Activated CD4-positive, alpha-beta T cell treated with anti-CD3 and anti-CD28 coated beads, Interleukin-2, Interleukin-4, amounts not matched to agents 100 ng/mL and 50 ng/mL, durations not matched to agents 16 hours and 8 hours (primary cell): ENCODE measurements around the gene CAPN13.

Source experiments
- DNase-seq: peaks from one replicate; pipeline ENCODE4 v3.0.0-alpha.2; 2020; ENCODE audit warnings: low spot score

CAPN13 gene, protein sequence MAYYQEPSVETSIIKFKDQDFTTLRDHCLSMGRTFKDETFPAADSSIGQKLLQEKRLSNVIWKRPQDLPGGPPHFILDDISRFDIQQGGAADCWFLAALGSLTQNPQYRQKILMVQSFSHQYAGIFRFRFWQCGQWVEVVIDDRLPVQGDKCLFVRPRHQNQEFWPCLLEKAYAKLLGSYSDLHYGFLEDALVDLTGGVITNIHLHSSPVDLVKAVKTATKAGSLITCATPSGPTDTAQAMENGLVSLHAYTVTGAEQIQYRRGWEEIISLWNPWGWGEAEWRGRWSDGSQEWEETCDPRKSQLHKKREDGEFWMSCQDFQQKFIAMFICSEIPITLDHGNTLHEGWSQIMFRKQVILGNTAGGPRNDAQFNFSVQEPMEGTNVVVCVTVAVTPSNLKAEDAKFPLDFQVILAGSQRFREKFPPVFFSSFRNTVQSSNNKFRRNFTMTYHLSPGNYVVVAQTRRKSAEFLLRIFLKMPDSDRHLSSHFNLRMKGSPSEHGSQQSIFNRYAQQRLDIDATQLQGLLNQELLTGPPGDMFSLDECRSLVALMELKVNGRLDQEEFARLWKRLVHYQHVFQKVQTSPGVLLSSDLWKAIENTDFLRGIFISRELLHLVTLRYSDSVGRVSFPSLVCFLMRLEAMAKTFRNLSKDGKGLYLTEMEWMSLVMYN

DNA sequence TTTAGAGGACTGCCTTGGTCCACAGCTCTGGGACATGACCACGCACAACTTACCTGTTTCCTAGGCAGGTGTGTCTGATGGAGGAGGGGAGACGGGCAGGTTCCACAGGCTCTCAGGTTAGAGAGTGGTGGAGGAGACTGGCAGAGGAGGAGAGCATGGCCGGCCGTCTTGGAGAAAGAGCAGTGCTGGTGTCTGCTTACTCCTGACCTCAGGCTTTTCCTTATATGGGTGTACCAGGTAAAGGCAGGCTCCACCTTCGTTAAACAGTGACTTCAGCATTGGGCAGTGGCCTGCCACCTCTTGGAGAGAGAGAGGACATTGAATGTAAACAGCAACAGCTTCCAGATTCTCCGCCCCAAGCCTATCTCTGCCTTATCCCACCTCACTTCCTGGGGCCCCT, at the start of gene CAPN13:
Gene CAPN13, minus strand, starts transcription at position 198 of the 400 bp plus-strand sequence. CDS start 20,121 bp downstream, outside the sequence.
- DNase-seq: no peak

DNA sequence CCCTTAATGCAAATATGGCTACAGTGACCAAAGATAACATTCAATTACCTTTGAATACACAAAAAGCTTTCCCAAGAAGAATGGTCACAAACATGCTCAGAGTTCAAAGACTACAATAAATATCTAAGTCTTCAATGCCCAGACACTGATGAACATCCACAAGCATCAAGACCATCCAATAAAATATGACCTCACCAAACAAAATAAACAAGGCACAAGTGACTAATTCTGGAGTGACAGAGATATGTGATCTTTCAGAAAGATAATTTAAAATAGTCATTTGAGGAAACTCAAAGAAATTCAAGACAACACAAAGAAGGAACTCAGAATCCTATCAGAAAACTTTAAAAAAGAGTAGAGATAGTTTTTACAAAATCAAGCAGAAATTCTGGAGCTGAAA, 40.6 kb upstream of the CAPN13 start:
- no peak for DNase-seq

DNA sequence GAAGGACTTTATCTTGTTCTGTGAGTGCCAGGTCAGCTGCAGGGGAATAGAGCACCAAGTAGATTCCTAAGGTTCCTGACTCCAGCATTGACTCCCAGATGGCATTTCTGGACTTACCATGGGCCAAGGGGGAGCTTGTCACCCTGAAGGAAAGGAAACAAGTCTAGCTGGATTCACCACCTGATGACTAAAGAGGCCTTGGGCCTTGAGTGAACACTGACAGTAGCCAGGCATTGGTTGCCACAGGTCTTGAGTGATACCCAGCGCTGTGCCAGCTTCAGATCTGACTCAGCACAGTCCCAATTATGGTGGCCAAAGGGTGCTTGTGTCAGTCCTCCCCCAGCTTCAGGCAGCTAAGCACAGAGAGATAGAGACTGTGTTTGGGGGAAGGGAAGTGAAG, 40.1 kb upstream of the CAPN13 start:
- no peak for DNase-seq

DNA sequence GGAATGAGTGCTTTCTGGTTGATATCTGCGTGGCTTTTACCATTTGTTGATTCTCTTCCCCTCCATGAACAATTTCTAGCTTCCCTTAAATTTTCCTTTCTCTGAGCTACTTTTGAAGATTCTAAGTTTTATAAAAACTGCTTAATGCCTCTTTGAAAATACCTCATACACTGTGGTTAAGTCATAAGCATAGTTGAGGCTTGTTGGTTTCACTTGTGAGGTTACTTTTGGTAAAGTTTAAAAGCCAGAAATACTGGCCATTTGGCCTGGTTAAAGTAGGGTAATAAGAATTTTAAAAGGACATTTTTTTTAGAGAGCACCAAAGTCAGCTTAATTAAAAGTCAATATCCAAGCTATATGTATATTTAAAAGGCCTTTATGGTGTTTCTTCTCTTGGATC, 21.3 kb upstream of the CAPN13 start:
- DNase-seq: no peak

DNA sequence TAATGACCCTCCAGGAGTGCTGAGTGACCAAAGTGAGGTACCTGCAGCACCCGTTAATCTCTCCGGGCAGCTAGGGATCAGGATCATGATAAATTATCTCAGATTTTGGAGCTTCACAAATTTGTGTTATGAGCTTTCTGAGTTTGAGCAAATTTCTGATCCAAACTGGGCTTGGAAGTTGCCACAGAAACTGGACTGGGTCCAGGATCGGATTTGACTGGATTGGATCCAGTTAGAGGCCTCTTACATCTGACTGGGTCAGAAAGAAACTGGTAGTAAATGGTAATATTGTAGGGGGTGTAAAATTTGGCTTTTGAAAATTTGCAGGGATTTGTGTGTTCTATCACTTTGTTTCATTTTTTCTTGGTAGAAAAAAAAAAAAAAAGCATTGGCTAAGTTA, 19.7 kb upstream of the CAPN13 start:
- DNase-seq: no peak

DNA sequence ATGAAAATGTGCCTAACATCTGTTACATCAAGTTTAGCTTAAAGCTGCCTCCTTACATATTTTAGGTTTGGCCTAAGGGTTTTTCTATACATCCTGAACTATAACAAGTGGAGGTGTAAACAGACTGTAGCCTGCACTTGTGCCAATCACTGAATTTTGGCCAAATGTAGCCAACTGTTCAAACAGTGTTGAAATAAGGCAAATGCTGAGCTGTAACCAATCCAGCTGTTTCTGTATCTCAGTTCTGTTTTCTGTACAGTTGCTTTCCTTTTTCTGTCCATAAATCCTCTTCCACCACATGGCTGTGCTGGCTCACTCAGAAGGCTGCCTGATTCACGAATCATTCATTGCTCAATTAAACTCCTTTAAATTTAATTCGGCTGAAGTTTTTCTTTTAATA, 19.2 kb upstream of the CAPN13 start:
- no peak for DNase-seq

DNA sequence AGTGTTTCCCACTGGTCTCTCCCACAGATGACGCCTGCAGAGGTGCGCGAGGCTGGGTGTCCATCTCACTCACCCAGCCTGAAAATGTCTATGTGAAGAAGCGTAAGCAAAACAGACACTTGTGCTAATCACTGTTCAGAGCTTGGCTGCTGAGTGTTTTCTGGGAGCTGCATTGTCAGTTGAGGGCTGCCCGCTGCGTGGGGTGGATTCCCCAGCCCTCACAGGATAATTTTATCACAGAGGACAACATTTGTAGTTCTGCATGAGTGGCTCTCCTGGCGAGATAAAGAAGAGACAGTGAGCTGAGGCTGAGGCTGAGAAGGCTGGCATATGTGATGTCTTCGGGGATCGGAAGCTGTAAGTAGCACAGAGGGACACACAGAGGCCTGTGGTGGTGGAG, 16.2 kb upstream of the CAPN13 start:
- no peak for DNase-seq

DNA sequence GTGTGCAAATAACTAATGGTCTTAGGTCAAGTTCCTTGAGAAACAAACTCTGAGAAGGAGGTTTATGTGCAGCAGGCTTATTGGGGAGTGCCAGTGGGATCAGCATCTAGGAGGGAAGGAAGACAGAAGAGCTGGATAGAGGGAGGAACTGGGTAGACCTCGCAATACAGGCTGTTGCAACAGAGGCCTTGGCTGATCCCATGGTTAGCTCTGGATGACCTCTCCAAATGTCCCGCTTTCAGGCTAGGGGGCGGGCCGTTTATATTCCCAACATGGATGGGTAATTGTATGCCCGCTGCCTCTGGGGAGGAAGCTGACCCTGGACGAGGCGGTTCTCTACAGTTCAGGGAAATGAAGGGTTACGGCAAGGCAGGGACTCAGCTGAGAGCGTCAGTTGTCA, 14.7 kb upstream of the CAPN13 start:
- DNase-seq: no peak

DNA sequence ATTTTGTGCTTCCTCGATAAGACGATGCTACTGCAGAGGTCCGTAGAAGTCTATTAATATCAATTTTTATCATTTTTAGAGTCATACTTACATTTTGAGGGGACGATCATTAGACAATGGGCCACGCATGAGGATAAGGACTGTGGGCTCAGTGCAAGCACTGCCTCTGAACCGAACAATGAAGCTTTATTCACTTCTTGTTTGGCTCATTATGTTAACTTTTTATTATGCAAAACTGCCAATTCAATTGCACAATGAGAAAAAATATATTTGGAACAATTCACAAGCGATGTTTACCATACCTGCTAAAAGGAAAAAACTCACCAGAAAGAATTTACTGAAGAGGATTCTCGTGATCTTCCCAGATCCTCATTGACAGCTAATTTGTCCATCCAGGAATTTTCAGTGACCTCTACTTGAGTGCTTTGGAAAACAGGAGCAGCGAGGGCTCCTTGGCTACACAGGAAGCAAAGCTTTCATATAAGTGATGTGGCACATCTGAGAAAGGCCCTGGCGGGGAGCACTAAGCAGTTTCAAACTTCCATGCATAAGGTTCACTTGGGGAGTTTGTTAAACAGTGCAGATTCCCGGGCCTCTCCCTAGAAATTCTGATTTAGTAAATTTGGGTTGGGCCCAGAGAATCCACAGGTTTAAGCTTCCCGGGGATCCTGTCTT, 13.3 kb upstream of the CAPN13 start:
- no peak for DNase-seq

DNA sequence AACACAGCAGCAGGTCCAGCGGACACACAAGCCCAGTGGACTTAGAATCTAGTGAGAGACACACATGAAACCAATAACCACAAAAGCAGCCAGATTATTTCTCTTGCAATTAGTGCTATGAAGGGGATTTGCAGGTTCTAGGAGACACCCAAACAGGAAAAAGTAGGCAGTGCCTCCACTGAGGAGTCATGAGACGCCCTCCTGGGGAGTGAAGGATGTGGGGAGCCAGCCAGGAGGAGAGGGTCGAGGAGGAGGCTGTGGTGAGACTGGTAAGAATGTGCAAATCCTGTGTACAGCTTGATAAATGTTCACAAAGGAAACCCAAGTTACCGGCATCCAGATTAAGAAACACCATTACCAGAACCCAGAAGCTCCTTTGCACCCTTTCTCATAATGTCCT, 2.7 kb upstream of the CAPN13 start:
- no peak for DNase-seq

DNA sequence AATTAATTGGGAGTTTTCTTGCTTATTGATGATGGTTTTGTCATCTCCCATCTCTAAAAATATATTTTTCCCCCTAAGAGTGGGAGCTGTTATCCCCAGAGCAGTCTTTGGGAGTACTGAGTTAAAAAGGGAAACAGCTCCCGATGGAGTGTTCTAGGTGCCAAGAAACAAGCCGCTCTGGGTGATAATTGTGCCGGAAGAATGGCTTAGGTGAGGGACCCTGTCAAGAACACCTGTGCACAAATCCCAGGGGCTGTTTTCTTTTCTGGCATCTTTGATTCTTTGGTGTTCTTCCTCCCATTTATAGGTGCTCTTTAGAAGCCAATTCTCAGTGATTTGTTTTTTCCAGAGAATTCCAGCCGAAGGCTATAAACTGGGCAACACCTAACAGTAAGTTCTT, 1.4 kb upstream of the CAPN13 start:
- DNase-seq: no peak

DNA sequence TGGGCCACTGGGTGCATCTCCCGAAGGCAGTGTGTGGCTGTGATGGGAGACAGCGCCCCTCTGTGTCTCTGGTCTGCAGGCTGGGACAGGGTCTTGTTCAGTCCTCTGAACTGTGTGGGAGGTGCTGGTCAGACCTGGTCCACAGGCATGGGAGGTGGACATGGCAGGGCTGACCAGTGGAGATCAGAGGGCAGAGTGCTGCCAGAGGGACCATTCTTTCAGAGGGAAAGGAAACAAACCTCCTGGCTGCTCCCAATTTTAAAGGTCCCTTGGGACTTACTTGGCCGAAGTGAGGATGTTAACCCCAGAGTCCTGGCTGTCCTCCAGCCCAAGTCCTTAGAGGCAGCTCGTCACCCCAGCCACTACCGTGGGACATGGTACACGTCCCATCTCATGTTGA, 4.0 kb downstream of the CAPN13 start:
- DNase-seq: no peak

DNA sequence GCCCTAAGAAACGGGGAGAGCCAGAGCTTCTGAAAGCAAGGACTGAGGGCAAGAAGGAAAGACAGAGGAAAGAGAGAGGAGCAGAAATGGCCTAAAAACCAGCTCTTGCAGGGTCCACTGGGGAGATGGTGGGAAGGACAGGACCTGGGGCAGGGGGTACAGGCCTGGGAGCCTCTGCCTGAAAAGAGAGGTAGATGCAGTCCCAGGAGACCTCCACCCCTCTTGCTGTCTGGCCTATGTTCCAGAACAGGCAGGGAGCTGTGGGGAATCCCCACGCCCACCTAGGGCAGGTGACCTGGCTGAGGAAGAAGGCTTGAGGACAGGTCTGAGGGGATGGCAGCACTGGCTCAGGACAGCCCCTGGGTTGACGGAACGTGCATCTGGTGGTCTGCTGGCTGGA, 4.6 kb downstream of the CAPN13 start:
- DNase-seq: no peak

DNA sequence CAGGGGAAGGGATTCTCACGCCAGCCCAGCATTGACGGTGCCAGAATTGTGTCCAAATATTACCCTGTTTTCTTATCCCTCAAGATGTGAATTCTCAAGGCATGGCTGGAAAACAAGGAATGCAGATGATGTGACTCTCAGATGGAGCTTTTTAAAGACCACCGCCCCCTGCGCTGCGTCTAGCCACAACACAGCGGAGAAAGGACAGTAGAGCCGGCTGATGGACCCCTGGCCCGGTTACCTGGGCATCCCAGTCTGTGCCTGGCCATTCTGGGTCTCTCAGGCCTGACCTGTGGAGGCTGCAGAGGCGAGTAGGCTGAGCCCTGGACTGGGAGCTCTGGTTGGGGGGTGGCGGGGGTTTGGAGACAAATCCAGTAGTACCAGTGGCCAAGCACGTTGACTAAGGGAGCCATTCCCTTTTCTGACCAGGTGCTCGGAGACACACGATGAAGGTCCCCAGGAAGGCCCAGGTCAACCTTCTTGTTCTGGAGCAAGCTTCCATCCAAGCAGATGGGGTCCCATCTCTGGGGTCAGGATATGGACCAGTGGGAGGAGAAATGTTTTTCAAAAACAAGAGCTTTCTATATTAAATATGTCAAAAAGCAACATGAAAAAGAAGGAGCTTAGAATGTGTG, 5.3 kb downstream of the CAPN13 start:
- DNase-seq: no peak

DNA sequence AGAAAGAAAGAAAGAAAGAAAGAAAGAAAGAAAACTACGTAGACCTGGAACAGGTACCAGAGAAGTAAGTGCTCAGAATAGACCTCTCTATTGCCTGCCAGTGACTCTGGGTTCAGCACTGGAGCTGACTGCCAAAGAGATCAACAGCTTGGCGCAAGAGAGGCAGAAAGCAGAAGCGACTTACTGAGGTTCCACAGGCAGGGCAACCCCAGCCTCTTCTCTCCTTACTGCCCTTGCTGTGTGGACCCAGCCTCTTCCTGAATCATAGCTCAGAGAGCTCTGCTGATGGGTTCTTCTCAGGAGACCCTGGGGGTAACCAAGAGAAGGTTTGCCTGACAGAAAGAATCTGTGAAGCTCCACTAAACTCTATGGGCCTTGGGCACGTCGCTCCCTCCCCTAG, 7.1 kb downstream of the CAPN13 start:
- no peak for DNase-seq

DNA sequence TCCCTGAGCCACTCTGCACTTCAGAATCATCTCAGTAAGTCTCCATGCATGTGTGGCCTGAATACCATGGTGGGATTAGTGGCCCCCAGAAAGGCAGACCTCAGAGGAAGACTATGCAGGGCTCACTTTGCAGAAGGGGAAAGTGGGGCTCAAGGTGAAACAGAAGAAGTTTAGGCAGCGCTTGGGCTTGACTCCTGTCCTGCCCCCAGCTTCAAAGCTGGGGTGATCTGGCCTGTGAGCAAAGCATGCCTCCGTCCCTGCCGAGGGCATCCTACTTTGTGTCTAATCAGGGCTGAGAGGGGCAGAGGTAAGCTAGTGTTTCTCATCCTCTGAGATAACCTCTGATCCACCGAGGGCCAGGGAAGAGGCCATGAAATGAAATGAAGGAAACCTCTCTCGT, 7.9 kb downstream of the CAPN13 start:
- DNase-seq: no peak

DNA sequence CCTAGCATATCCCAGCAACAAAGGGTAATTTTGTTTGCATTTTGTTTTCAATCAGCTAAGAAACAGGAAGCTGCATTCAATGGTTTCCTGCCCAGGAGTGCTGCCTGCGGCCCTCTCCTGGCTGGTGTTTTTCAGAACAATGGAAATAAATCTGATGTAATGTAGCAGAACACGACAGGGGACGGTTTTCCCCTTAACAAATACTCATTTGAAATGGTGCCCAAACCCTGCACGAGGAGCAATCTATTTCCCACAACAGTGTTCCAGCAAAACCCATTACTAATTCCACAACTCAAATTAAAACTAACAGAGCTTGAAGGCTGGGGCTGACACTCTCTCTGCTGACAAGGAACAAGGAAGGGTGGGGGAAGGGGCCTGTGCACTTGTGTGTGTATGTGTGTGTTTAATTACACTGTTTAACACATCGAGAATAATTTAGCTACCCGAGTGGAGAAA, 8.7 kb downstream of the CAPN13 start:
- peak; percentile 8 for DNase-seq

DNA sequence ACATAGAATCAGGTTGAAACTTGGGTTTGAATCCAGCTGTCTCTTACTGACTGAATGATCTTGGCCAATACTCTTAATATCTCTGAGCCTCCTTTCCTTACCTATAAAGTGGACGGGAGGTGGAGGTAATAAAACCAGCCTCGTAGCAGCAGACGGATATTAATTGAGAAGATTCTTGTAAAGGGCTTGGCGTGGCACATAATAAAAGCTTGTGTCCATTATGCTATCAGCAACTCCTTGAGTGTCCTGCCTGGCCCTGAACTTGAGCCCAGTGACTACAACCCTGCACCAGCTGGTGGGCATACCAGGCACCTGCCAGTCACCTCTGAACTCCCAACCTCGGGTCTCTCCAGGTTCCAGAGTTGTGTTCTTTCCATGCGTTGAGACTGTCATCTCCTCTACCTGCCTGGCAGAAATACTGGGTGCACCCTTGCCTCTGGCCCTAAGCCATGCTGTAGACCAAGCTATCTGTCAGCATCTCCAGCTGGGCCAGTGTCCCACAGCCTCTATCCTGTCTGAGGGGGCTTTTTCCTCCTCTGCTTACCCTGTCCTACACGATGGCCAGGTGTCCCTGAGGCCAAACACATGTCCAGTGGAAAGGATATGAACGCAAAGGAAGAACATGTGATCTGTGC, 9.7 kb downstream of the CAPN13 start:
- DNase-seq: no peak

DNA sequence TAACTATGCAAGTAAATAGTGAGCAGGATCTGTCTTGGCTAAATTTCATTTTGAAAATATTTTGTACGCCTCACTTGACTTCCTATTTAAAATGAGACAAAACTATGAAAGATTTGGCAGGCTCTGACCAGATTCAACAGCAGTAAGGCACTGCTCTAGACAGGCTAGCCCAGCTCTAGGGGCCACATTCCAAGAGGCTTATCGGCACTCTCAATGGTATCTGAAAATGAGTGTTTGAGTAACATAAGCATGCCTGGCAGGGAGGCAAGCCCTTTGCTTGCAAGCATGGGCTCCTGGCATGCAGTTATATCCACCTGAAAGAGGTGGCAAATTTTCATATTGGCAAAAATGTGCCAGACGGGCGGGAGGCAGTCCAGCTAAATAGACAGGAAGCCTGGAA, 10.5 kb downstream of the CAPN13 start:
- no peak for DNase-seq

DNA sequence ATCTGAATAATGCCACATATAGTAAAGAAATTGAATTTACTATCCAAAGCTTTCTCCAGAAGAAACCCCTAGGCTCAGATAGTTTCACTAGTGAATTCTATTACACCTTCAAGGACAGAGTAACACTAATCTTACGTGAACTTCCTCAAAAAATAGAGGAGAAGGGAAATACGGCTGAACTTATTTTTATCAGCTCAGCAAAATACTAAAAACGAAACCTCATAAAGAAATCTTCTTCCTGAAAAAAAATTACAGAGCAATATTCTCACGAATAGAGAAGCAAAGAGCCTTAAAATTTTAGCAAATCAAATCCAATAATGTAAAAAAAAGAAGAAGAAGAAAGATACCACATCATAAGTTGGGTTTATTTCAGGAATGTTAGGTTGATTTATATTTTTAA, 14.7 kb downstream of the CAPN13 start:
- DNase-seq: no peak

DNA sequence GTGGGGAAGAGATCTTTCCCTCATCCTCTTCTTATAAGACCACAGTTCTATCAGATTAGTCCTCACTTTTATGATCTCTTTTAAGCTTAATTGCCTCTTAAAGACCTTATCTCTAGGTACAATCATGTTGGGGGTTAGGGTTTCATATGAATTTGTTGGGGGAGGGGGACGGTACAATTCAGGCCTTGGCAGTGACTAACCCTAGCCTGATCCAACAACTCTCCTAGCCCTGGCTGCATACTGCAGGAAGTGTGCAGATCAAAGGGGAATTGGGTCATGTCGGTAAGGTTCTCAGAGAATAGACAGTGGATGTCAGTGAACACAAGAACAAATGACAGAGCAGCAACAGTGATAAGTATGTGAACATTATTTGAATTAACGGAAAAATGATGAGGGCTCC, 16.4 kb downstream of the CAPN13 start:
- no peak for DNase-seq

DNA sequence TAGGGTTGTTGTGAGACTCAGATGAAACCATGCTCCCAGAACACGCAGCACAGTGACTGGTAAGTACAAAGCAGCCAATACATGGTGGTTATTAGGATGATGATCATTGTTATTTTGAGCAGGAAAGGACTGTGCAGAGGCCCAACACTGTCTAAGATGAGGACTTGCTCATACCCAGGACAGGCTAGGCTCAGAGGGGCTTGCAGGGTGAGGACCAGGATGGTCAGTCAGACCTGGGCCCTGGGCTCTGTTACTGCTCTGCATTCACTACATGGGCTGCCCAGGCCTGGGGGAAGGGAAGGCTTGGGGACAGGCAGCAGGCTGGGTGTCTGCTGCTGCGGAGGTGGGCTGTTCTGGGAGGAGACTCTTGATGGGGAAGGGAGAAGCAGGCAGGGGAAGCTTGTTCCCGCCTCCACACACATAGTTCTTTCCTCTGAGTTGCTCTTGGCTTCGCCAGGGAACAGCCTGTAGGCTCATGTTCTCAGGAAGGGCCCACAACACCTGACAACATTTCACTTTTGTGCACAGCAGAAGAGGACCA, 17.5 kb downstream of the CAPN13 start:
- no peak for DNase-seq
